HG03159 (cell line): ENCODE results near the gene MRPL41.
"Not testable (repeated sequence)": the region's sequence is repeated elsewhere in the genome, so short reads cannot be mapped to it uniquely, and the experiment has no call there.

ENCODE experiments used
- ATAC-seq: cut with Tn5 transposase; IDR thresholded peaks from one replicate; pipeline ENCODE4 v1.9.1; 2021; ENCODE audit warnings: mild to moderate bottlenecking, moderate library complexity; ENCODE audit not compliant: unreplicated experiment

The MRPL41 gene

DNA sequence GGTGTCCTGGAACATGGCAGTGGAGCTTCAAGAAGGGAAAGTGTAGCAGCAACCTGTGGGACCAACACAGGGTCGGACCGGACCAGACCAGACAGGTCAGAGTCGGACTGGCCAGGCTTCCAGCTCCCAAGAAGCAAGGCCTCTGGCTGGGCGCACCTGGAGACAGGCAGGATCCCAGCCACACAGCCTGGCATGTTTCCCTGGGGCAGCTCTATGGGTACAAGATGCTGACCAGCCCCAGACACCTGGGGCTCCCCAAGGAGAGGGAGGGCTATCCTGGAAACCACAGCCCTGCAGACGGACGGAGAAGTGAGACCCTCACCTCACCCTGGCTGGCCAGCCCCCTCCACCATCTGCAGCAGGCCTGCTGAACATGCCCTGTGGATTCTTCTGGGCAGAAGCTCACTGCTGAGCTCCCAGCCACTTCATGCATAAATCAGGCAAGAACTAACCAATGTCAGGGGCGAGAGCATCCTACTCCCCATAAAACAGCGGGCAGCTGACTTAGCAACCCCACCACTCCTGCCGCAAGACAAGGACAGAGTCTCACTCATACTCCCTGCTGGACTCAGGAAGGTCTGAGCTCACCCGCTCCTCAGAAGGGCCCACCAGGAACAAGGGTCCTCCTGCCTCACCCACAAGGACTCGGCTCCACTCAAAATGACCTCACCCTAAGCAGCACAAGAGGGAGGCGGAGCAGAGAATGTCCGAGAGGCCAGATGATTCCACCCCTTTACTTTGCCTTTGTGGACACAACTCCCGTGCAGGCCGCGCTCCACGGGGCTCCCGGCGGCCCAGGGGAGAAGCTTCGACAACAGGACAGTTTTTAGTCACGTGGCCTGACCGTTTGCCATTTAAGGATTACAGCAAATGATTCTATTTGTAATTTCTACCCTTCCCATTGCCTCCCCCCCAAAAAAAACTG lies 29.9 kb downstream of the MRPL41 start:
- ATAC-seq = no peak

DNA sequence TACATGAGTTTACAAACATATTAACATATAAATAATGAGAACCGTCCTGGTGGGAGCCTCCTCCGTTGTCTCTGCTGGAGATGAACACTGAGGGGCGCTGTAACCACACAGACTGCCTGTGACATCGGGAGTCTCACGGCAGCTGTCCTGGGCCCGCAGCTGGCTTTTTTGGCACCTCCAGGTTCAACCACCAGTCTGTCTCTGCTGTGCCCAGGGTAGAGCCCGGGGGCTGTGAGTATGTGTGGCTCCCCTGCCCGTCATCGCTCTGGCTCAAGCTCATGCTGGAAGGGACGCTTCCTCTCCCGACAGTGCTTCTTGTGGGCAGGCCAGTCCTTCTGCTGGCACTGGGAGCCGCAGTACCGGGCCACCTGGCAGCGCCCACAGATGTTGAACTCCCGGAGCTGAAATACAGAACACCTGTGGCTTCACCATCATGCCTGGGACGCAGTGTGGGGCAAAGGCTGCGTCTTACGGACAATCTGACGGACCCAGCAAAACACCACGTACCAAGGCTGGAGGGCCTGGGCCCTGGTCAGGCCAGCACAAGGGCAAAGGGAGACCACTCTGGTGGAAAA lies 30.7 kb downstream of the MRPL41 start:
- ATAC-seq = no peak

DNA sequence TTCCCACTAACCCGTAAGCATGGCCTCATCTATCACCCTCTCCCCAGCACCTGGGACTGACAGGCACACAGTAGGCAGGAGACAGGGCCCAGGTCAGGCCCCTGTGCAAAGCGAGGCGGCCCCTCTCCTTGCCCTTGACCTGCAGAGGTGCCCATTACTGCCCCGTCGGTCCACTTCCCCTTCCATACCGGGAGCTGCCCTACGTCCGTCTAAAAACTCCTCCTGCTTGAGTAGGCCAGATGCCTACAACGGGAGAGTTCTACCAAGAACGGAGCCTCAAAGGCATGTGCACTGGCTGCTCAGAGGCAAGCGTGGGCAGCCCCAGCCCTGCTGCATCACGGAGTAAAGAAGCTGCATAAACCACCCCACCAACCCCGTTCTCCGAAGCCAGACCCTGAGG lies 31.7 kb downstream of the MRPL41 start:
- no peak for ATAC-seq

DNA sequence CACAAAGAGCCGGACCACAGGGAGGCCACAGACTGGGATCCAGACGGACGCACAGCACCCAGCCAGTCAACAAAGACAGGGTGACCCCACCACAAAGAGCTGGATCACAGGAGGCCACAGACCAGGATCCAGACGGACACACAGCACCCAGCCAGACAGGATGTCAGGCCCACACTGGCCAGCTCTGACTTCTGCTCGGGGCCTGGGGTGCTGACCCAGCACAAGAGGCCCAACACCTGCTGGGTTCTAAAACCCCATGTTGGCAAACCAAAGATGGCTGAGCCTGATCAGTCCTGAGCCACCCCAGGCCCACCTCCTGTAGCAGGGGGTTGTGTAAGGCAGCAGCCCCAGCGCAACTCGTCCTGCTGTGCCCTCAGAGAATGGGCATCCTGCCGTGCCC lies 32.3 kb downstream of the MRPL41 start:
- no peak for ATAC-seq

DNA sequence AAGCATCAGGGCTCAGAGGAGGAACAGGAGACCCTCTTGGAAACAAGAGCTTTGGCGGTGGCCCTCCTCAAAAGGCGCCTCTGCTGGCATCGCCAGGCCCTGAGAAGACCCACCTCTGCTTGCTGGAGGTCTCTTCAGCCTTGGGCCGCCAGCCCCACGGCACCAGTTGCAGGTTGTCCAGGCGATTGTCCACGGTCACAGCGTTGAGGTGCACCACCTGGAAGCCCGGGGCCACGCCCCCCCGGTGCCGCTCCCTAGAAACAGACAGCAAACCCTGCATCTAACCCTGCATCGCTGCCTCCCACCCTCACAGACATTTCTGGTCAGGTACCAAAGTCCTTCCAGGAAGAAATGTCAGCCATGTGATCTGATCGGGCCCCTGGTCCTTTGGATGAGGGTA lies 35.2 kb downstream of the MRPL41 start:
- ATAC-seq = no peak

DNA sequence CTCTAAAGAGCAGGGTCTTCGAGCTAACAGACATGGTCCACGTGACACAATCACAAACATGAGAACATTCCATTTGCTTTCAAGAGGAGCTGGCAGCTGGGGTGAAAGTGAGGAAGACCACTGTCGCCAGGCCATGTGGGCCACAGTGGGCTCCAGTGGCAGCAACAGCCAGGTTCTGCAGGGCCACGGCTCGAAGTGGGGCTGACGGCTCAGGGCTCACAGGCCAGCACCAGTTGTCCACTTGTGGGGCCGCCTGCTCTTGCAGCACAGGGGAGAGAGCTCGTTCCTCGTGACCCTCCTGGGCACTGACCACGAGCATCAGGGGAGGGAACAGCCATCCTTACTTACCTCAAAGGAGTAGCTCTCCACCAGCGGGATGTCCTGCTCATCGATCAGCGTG lies 36.6 kb downstream of the MRPL41 start:
- ATAC-seq = no peak

DNA sequence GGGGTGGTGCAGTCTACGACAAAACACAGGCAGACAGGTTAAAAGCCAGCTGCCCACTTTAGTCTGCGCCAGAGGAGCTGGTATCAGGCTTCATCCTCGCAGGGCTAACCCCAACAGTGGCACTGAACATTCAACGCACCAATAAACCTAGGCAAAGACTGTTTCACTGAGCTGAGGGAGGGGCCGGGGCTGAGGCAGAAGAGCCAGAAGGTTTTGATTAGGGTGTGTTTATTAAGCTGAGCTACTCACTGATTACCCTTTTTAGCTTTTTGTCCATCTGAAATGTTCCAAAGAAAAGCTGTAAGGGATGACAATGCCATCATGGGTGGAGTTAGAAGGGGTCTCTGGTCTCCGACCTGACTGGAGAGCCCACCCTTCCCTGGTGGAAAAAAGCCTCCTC lies 37.2 kb downstream of the MRPL41 start:
- ATAC-seq = no peak

- ATAC-seq = peak; percentile 29
Measured at GRCh38 chr9:137589441-137590122, 37.9 kb downstream of the MRPL41 start.

- peak; percentile 20 for ATAC-seq
Measured at GRCh38 chr9:137590123-137590468, 38.4 kb downstream of the MRPL41 start.

DNA sequence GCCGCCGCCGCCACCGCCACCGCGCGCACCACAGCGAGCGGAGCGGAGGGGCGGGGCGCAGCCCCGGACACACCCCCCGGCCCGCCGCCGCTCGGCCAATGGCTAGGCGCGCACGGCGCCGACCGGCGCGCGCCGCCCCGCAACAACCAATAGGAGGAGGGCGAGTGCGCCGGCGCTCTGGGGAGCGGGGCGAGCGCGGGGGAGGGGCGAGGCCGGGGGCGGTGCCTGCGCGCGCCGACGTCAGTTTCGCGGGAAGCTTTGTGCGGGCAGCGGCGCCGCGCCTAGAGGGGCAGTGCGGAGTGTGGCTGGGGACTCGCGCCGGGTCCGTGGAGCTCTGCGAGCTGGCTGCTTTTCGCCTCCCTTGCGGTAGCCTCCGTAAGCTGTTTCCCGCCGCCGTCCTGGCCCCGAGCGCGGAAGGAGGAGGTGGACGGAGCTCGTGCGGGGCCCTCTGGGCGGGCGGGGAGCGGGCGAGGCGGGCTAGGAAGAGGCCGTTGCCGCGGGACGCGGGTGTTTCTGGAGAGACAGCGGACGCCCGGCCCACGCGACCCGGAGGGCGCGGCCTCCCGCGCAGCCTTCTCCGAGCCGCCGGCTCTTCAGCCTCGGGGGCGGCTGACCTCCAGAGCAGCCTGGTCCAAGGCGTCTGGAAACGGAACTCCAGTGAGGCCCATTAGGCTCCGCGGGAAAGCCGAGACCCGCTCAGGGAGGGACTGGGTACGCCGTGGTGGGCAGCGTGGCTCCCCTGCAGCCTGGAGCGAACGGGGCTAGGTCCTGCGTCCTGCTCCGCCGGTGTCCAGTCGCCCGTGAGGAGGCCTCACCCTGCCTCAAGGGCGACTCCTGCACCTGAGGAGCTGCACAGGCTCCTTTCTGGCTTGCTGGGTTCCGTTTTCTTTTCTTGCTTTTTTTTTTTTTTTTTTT lies 39.0 kb downstream of the MRPL41 start, which contains the start of gene ZMYND19:
Gene ZMYND19 (minus strand): TSS at position 44 of the 915 bp plus-strand sequence. CDS start 249 bp downstream, outside the sequence.
- ATAC-seq = peak; percentile 80

- no peak for ATAC-seq
Measured at GRCh38 chr9:137592767-137593166, 41.1 kb downstream of the MRPL41 start.

DNA sequence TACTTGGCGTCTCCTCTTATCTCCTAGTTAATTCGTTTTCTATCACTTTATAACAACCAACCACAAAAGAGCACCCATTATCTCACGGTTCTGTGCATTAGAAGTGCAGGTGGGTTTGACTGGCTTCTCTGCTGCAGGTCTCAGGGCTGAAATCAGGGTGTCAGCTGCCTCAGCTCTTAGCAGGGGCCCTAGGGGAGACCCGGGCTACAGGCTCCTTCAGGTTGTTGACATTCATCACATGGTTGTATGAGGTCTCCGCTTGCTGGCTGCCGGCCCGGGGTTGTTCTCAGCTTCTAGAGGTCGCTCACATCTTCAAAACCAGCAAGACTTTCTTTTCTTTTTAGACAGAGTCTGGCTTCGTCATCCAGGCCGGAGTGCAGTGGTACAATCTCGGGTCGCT lies 41.5 kb downstream of the MRPL41 start:
- ATAC-seq = no peak

DNA sequence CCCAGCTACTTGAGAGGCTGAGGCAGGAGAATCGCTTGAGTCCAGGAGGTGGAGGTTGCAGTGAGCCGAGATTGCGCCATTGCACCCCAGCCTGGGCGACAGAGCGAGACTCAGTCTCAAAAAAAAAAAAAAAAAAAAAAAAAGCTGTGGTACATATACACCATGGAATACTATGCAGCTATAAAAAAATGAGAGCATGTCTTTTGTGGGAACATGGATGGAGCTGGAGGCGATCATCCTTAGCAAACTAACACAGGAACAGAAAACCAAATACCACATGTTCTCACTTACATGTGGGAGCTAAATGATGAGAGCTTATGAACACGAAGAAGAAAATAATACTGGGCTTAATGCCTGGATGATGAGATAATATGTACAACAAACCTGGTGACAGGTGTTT lies 44.9 kb downstream of the MRPL41 start:
- not testable (repeated sequence) for ATAC-seq

DNA sequence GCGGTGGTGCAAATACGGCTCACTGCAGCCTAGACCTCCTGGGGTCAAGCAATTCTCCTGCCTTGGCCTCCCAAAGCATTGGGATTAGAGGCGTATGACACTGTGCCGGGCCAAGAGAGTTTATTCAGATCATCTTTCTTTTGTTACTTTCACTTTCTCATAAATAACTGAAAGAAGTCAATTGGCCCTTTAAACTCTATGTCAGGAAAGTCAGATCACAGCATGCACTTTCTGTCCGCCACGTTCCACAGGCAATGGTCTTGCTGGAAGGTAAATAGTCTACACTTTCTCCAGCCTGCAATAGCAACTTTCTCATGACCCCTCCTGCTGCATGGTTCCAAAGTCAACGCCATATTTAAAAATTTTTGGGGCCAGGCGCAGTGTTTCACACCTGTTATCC lies 47.3 kb downstream of the MRPL41 start:
- no peak for ATAC-seq
